Activated naive CD8-positive, alpha-beta T cell treated with anti-CD3 and anti-CD28 coated beads, Interleukin-2, amount 10 ng/mL, durations not matched to agents 7 days and 5 days (primary cell): ENCODE measurements around the gene ZBTB26. TPM values are rescaled to one million over a fixed set of nuclear protein-coding genes. Genes with fewer than 3 reads are reported as not detected.

Experiments used
- ATAC-seq: fragments of 150-1000 bp; cut with Tn5 transposase; one replicate; pipeline ENCODE4 v1.10.0; 2021; ENCODE audit warnings: low read depth, moderate library complexity
- POLR2A ChIA-PET: fragments of 350-600 bp; sonication (Branson Sonifier 250); formaldehyde crosslinking; loops from one replicate; lab custom pipeline; 2021; ENCODE audit warnings: antibody characterized with exemption; lab: Charles Lee
- DNase-seq: peaks from one replicate; pipeline ENCODE4 v3.0.0; 2021
- H3K27ac Mint-ChIP-seq: one replicate; pipeline ENCODE4 v1.8.0; 2022; ENCODE audit warnings: mild to moderate bottlenecking, mixed read lengths
- H3K27me3 Mint-ChIP-seq: one replicate; pipeline ENCODE4 v1.8.0; 2022; ENCODE audit warnings: mild to moderate bottlenecking, moderate library complexity, mixed read lengths
- H3K36me3 Mint-ChIP-seq: one replicate; pipeline ENCODE4 v1.8.0; 2021; ENCODE audit warnings: mild to moderate bottlenecking, mixed read lengths
- H3K4me1 Mint-ChIP-seq: one replicate; pipeline ENCODE4 v1.8.0; 2021; ENCODE audit warnings: mixed read lengths
- H3K4me3 Mint-ChIP-seq: one replicate; pipeline ENCODE4 v1.8.0; 2022; ENCODE audit warnings: mild to moderate bottlenecking, moderate library complexity, mixed read lengths
- H3K9me3 Mint-ChIP-seq: one replicate; pipeline ENCODE4 v1.8.0; 2021; ENCODE audit warnings: mixed read lengths
- total RNA-seq, 2 experiments: library from RNA; stranded (reverse); gene quantifications; one replicate each; pipeline ENCODE4 v1.2.3, GENCODE V29; 2021

ZBTB26 gene
- total RNA-seq, 2 experiments from 2014 or later: 8.3 to 11.2 TPM

GRCh38 chr9:122941582-122942234 lies 10.4 kb upstream of the ZBTB26 start:
- Mint-ChIP-seq H3K4me3 (peak overlapping the region; percentile 97), H3K9me3 (no peaks in the 10 kb centered on the region), H3K27me3 (no peaks in the 10 kb centered on the region), H3K4me1 (peaks cover 31% of the 10 kb centered on the region), H3K27ac (peak overlapping the region; percentile 94), H3K36me3 (peaks cover 2% of the 10 kb centered on the region)
- DNase-seq (no peak), ATAC-seq (no peak)
- POLR2A ChIA-PET: interaction anchor here (1.3 to 4.1 kb wide), 5 partner anchors 10 to 41 kb away, joined by 5 to 55 read pairs (median 10); partner anchors contain the start of genes RC3H2, ZBTB26 and ZBTB6

GRCh38 chr9:122940749-122941581 lies 9.7 kb upstream of the ZBTB26 start, which contains the start of gene RABGAP1:
TSS of gene RABGAP1 (plus strand) at chr9:122941020. CDS start at chr9:122957060, 16,040 bp downstream.
- Mint-ChIP-seq H3K27ac (peak within 1 kb of the TSS; percentile 94), H3K4me1 (peaks cover 29% of the 10 kb centered on the region), H3K27me3 (no peaks in the 10 kb centered on the region), H3K4me3 (peak within 1 kb of the TSS; percentile 97), H3K36me3 (peaks cover 9% of the 10 kb centered on the region), H3K9me3 (no peaks in the 10 kb centered on the region)
- ATAC-seq (peak; percentile 100), DNase-seq (peak; percentile 94)
- POLR2A ChIA-PET: interaction anchor here (0.6 to 4.1 kb wide), 9 partner anchors 10 to 418 kb away, joined by 3 to 55 read pairs (median 5); partner anchors contain the start of genes RC3H2, ZBTB26 and ZBTB6

- Mint-ChIP-seq H3K4me1 (peaks cover 23% of the 10 kb centered on the region), H3K4me3 (peak overlapping the region; percentile 97), H3K27me3 (no peaks in the 10 kb centered on the region), H3K9me3 (no peaks in the 10 kb centered on the region), H3K36me3 (peaks cover 9% of the 10 kb centered on the region), H3K27ac (peak overlapping the region; percentile 83)
- POLR2A ChIA-PET: interaction anchor here (0.6 to 4.1 kb wide), 9 partner anchors 9 to 419 kb away, joined by 3 to 55 read pairs (median 5); partner anchors contain the start of genes RC3H2, ZBTB26 and ZBTB6
- DNase-seq: no peak
- no peak for ATAC-seq
Measured at GRCh38 chr9:122940454-122940748, 9.1 kb upstream of the ZBTB26 start.

GRCh38 chr9:122939601-122940000 lies 8.3 kb upstream of the ZBTB26 start:
- peaks cover 26% of the 10 kb centered on the region for H3K4me1 Mint-ChIP-seq
- H3K27ac Mint-ChIP-seq: peak overlapping the region; percentile 58

GRCh38 chr9:122936883-122937282 lies 5.6 kb upstream of the ZBTB26 start:
- peaks cover 11% of the 10 kb centered on the region for H3K36me3 Mint-ChIP-seq
- no peak overlapping the region for H3K27ac Mint-ChIP-seq
- H3K27me3 Mint-ChIP-seq: no peaks in the 10 kb centered on the region
- H3K9me3 Mint-ChIP-seq: no peaks in the 10 kb centered on the region
- POLR2A ChIA-PET: no interaction called here
- no peak for DNase-seq
- no peak overlapping the region for H3K4me3 Mint-ChIP-seq
- H3K4me1 Mint-ChIP-seq: peaks cover 25% of the 10 kb centered on the region
- no peak for ATAC-seq

More at GRCh38 chr9:122939601-122940000, 8.3 kb upstream of the ZBTB26 start:
- H3K4me3 Mint-ChIP-seq: no peak overlapping the region
- ATAC-seq (no peak), DNase-seq (no peak)
- H3K36me3 Mint-ChIP-seq: peaks cover 13% of the 10 kb centered on the region
- H3K9me3 Mint-ChIP-seq: no peaks in the 10 kb centered on the region
- POLR2A ChIA-PET: interaction anchor here (1.3 to 4.1 kb wide), 3 partner anchors 8 to 59 kb away, joined by 3 to 55 read pairs (median 26); partner anchors contain the start of genes ZBTB26 and ZBTB6
- H3K27me3 Mint-ChIP-seq: no peaks in the 10 kb centered on the region

GRCh38 chr9:122936464-122936863 lies 5.2 kb upstream of the ZBTB26 start:
- DNase-seq (no peak), ATAC-seq (no peak)
- peaks cover 21% of the 10 kb centered on the region for H3K4me1 Mint-ChIP-seq
- no peak overlapping the region for H3K27ac Mint-ChIP-seq
- H3K27me3 Mint-ChIP-seq: no peaks in the 10 kb centered on the region
- POLR2A ChIA-PET: no interaction called here
- peaks cover 11% of the 10 kb centered on the region for H3K36me3 Mint-ChIP-seq
- no peak overlapping the region for H3K4me3 Mint-ChIP-seq
- no peaks in the 10 kb centered on the region for H3K9me3 Mint-ChIP-seq

GRCh38 chr9:122930541-122931225 lies 629 bp downstream of the ZBTB26 start:
- Mint-ChIP-seq H3K4me3 (no peak overlapping the region), H3K9me3 (no peaks in the 10 kb centered on the region), H3K36me3 (peaks cover 4% of the 10 kb centered on the region), H3K4me1 (peaks cover 13% of the 10 kb centered on the region), H3K27ac (no peak overlapping the region), H3K27me3 (no peaks in the 10 kb centered on the region)
- POLR2A ChIA-PET: interaction anchor here (1.0 to 4.2 kb wide), 5 partner anchors 11 to 103 kb away, joined by 3 to 55 read pairs (median 23); partner anchors contain the start of genes PDCL, RABGAP1, RC3H2 and ZBTB6
- ATAC-seq (no peak), DNase-seq (no peak)

- POLR2A ChIA-PET: interaction anchor here (3.3 to 4.2 kb wide), 2 partner anchors 12 to 25 kb away, joined by 23 to 55 read pairs; partner anchors contain the start of genes RABGAP1 and RC3H2
- Mint-ChIP-seq H3K4me1 (peaks cover 10% of the 10 kb centered on the region), H3K9me3 (no peaks in the 10 kb centered on the region), H3K27me3 (no peaks in the 10 kb centered on the region), H3K36me3 (peaks cover 2% of the 10 kb centered on the region), H3K27ac (no peak overlapping the region), H3K4me3 (no peak overlapping the region)
- ATAC-seq: no peak
- DNase-seq: no peak
Measured at GRCh38 chr9:122929796-122930354, 1.4 kb downstream of the ZBTB26 start.

- POLR2A ChIA-PET: interaction anchor here (0.6 kb wide), 1 partner anchor 9 kb away, joined by 3 read pairs; no protein-coding TSS in a partner anchor
- ATAC-seq (no peak), DNase-seq (no peak)
- peaks cover 5% of the 10 kb centered on the region for H3K4me1 Mint-ChIP-seq
- H3K27ac Mint-ChIP-seq: no peak overlapping the region
- no peaks in the 10 kb centered on the region for H3K36me3 Mint-ChIP-seq
- no peak overlapping the region for H3K4me3 Mint-ChIP-seq
- H3K9me3 Mint-ChIP-seq: no peaks in the 10 kb centered on the region
- no peaks in the 10 kb centered on the region for H3K27me3 Mint-ChIP-seq
Measured at GRCh38 chr9:122923947-122924346, 7.4 kb downstream of the ZBTB26 start.

GRCh38 chr9:122922713-122923112 lies 8.6 kb downstream of the ZBTB26 start:
- POLR2A ChIA-PET: no interaction called here
- Mint-ChIP-seq H3K36me3 (no peaks in the 10 kb centered on the region), H3K27me3 (no peaks in the 10 kb centered on the region), H3K4me3 (no peak overlapping the region), H3K27ac (no peak overlapping the region), H3K4me1 (peaks cover 5% of the 10 kb centered on the region), H3K9me3 (no peaks in the 10 kb centered on the region)
- ATAC-seq: no peak
- DNase-seq: no peak

- POLR2A ChIA-PET: no interaction called here
- no peak overlapping the region for H3K4me3 Mint-ChIP-seq
- no peaks in the 10 kb centered on the region for H3K9me3 Mint-ChIP-seq
- H3K36me3 Mint-ChIP-seq: peaks cover 2% of the 10 kb centered on the region
- ATAC-seq: no peak
- no peaks in the 10 kb centered on the region for H3K27me3 Mint-ChIP-seq
- no peak overlapping the region for H3K27ac Mint-ChIP-seq
- peaks cover 2% of the 10 kb centered on the region for H3K4me1 Mint-ChIP-seq
- no peak for DNase-seq
Measured at GRCh38 chr9:122918310-122918709, 13.0 kb downstream of the ZBTB26 start.

GRCh38 chr9:122912964-122913673 lies 18.2 kb downstream of the ZBTB26 start, which contains the start of gene ZBTB6:
TSS of gene ZBTB6 (minus strand) at chr9:122913323. CDS start at chr9:122912072, 1,251 bp downstream.
- H3K9me3 Mint-ChIP-seq: no peaks in the 10 kb centered on the region
- peaks cover 22% of the 10 kb centered on the region for H3K4me1 Mint-ChIP-seq
- ATAC-seq: peak; percentile 98
- POLR2A ChIA-PET: interaction anchor here (0.6 to 2.5 kb wide), 14 partner anchors 9 to 1712 kb away, joined by 3 to 33 read pairs (median 6); partner anchors contain the start of genes PDCL, RABGAP1, RC3H2 and ZBTB26
- H3K27ac Mint-ChIP-seq: peak within 1 kb of the TSS; percentile 96
- peak within 1 kb of the TSS; percentile 94 for H3K4me3 Mint-ChIP-seq
- peak; percentile 71 for DNase-seq
- H3K27me3 Mint-ChIP-seq: no peaks in the 10 kb centered on the region
- H3K36me3 Mint-ChIP-seq: peaks cover 21% of the 10 kb centered on the region
